Lower leg skin (tissue), 4 donors: ENCODE results near the gene MEGF6. TPM values are rescaled to one million over a fixed set of nuclear protein-coding genes. Genes with fewer than 3 reads are reported as not detected.

ENCODE experiments used
- DNase-seq, 2 donors: peaks; one replicate each; pipeline ENCODE4 v3.0.0-alpha.2; 2019; ENCODE audit warnings: low spot score in 2 of 2
- H3K4me3 ChIP-seq: fragments of 200-600 bp; sonication (generic); 2 replicates; pipeline ENCODE4 v1.5.1; 2017; ENCODE audit warnings: mild to moderate bottlenecking, low read depth; ENCODE audit not compliant: poor library complexity, severe bottlenecking
- CTCF ChIP-seq, 3 donors: fragments of 450-650 bp; IDR thresholded peaks; one replicate each; pipeline ENCODE4 v1.5.1; 2016; ENCODE audit warnings: antibody characterized with exemption in 3 of 3, mild to moderate bottlenecking in 3 of 3, moderate library complexity in 2 of 3
- POLR2A ChIP-seq, 2 donors: fragments of 450-650 bp; IDR thresholded peaks; one replicate each; pipeline ENCODE4 v1.6.1; 2016 to 2017; ENCODE audit warnings: antibody characterized with exemption in 2 of 2, mild to moderate bottlenecking in 1 of 2, moderate library complexity in 1 of 2
- WGBS, 2 donors: methylation state at CpG; one replicate each; pipeline ENCODE4 v1.1.5; 2018; 5-methylcytosine and 5-hydroxymethylcytosine counted together
- intact Hi-C: fragments of 100-400 bp; cut with DNase I; formaldehyde crosslinking; loops from one replicate; pipeline ENCODE4 v1.15.0; 2023; ENCODE audit warnings: low total_unique reads
- total RNA-seq, 4 donors: library from RNA; depleted of rRNA; stranded (reverse); fragments of >200 nt; gene quantifications; one replicate each; pipeline ENCODE4 v1.1.0, GENCODE V29; 2016

MEGF6 gene
- total RNA-seq, 4 donors from 2014 or later, result 81.1 to 147 (median 86.1) TPM

GRCh38 chr1:3632298-3632697, 21.0 kb upstream of the MEGF6 start:
- intact Hi-C loops, result no loop called here
- 90 to 94% methylated on average over 17 of the region's 17 CpGs for WGBS, 2 donors

GRCh38 chr1:3631320-3632260, 20.3 kb upstream of the MEGF6 start:
- DNase-seq, result no peak
- 87% methylated on average over 21 to 36 of the region's 36 CpGs for WGBS, 2 donors
- TF ChIP-seq CTCF (IDR thresholded peaks at IDR 0.05) (no peak), POLR2A (IDR thresholded peaks at IDR 0.05) (no peak)
- no peak overlapping the region for H3K4me3 ChIP-seq
- intact Hi-C loops, result no loop called here

More at GRCh38 chr1:3632298-3632697, 21.0 kb upstream of the MEGF6 start:
- no peak overlapping the region for H3K4me3 ChIP-seq
- no peak for DNase-seq
- TF ChIP-seq POLR2A (IDR thresholded peaks at IDR 0.05), result no peak
- TF ChIP-seq CTCF (IDR thresholded peaks at IDR 0.05), result no peak

DNA sequence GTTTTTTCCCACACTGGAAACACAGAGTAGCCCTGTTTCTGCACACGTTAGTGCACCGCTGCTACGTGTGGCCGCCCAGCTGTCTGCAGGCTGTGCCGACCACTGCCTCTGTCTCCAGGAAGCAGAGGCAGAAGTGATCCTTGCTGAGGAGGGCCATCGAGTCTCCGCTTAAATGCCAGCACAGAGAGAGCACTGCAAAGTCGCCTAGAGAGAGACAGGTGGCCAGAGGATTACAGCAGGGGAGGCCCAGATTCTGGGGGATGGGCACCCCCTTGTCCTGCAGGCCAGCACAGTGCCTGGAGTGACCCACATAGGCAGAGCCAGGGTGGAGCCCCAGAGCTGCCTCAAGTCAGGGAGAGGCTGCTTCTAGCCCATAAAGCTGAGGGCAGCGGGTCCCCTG, 19.6 kb upstream of the MEGF6 start:
- TF ChIP-seq POLR2A (IDR thresholded peaks at IDR 0.05) (no peak), CTCF (IDR thresholded peaks at IDR 0.05) (no peak)
- DNase-seq, result no peak
- intact Hi-C loops, result no loop called here
- no peak overlapping the region for H3K4me3 ChIP-seq
- 79 to 83% methylated on average over 9 of the region's 9 CpGs for WGBS, 2 donors

GRCh38 chr1:3630161-3630611, 18.9 kb upstream of the MEGF6 start:
- no peak overlapping the region for H3K4me3 ChIP-seq
- DNase-seq, result no peak
- intact Hi-C loops, result no loop called here
- TF ChIP-seq POLR2A (IDR thresholded peaks at IDR 0.05) (no peak), CTCF (IDR thresholded peaks at IDR 0.05) (no peak)
- 81% methylated on average over 11 of the region's 11 CpGs for WGBS, 2 donors

- TF ChIP-seq CTCF (IDR thresholded peaks at IDR 0.05) (no peak), POLR2A (IDR thresholded peaks at IDR 0.05) (no peak)
- intact Hi-C loops, result no loop called here
- 87 to 90% methylated on average over 12 to 16 of the region's 16 CpGs for WGBS, 2 donors
- H3K4me3 ChIP-seq, result no peak overlapping the region
- DNase-seq, result no peak
Observed at GRCh38 chr1:3629561-3630160, 18.4 kb upstream of the MEGF6 start.
